ENCODE results near the gene TPK1. TPM values are rescaled to one million over a fixed set of nuclear protein-coding genes. Genes with fewer than 3 reads are reported as not detected.

Gene TPK1
- polyA plus RNA-seq, 12 donors = 3.2 to 12.8 (median 3.8) TPM; not detected in 1

- no peak for DNase-seq
Observed at GRCh38 chr7:144410441-144410840, 425.4 kb downstream of the TPK1 start.

- DNase-seq = no peak
Observed at GRCh38 chr7:144408121-144408520, 427.7 kb downstream of the TPK1 start.

GRCh38 chr7:144407266-144407931 is 428.5 kb downstream of the TPK1 start:
- DNase-seq = no peak

- no peak for DNase-seq
Observed at GRCh38 chr7:144404946-144405345, 430.9 kb downstream of the TPK1 start.

- DNase-seq = no peak
Observed at GRCh38 chr7:144403649-144404061, 432.2 kb downstream of the TPK1 start, which contains the start of gene NOBOX. Gene NOBOX, minus strand, starts transcription at chr7:144403693.

GRCh38 chr7:144403102-144403501 is 432.8 kb downstream of the TPK1 start:
- DNase-seq = no peak

Data from muscle of arm (tissue), 12 donors.